GM21576 (cell line): Measurements from ENCODE around the gene CCDC18.
A peak's percentile ranks its signal among the peaks of the same experiment; 100 is the strongest.

Experiments
- ATAC-seq: cut with Tn5 transposase; IDR thresholded peaks from one replicate; pipeline ENCODE4 v1.9.1; 2021; ENCODE audit warnings: mild to moderate bottlenecking, moderate library complexity; ENCODE audit not compliant: unreplicated experiment

CCDC18 gene

GRCh38 chr1:93304716-93305138 is 124.2 kb downstream of the CCDC18 start:
- peak; percentile 53 for ATAC-seq

- no peak for ATAC-seq
Observed at GRCh38 chr1:93306920-93307319, 126.4 kb downstream of the CCDC18 start.

- no peak for ATAC-seq
Observed at GRCh38 chr1:93313026-93313425, 132.5 kb downstream of the CCDC18 start.

GRCh38 chr1:93317207-93317606 is 136.7 kb downstream of the CCDC18 start:
- ATAC-seq = no peak

GRCh38 chr1:93317943-93318342 is 137.4 kb downstream of the CCDC18 start:
- no peak for ATAC-seq

- ATAC-seq = no peak
Observed at GRCh38 chr1:93321720-93322119, 141.2 kb downstream of the CCDC18 start.

GRCh38 chr1:93322349-93322748 is 141.8 kb downstream of the CCDC18 start:
- no peak for ATAC-seq

GRCh38 chr1:93323185-93323820 is 142.8 kb downstream of the CCDC18 start:
- ATAC-seq = no peak

GRCh38 chr1:93324486-93325464 is 144.3 kb downstream of the CCDC18 start:
- no peak for ATAC-seq
